ENCODE data around the gene TIAM2.

Gene TIAM2

GRCh38 chr6:155165029-155165710 lies 170.1 kb downstream of the TIAM2 start:
- TF ChIP-seq CTCF (IDR thresholded peaks at IDR 0.05; ENCODE audit: low read depth, low read length, missing control alignments): no peak
- H3K4me3 ChIP-seq (replicated peaks; ENCODE audit: low read depth, low read length): no peak overlapping the region
- DNase-seq (ENCODE audit: extremely low read depth, low read depth): no peak

DNA sequence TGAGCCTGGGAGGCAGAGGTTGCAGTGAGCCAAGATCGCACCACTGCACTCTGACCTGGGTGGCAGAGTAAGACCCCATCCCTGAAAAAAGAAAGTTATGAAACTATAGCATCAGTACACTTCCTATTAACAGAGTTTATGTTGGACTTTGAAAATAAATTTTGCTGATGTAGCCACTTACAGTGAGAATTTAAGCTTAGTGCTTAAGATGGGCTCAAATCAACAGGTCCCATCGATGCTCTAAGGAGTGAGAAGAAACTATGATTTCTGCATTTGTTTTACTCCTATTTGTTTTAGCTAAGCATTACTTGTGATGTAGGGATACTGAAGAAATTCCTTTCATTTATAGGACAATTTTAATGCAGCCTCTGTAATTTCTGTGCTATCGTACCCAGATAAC lies 175.4 kb downstream of the TIAM2 start:
- TF ChIP-seq CTCF (IDR thresholded peaks at IDR 0.05; ENCODE audit: low read depth, low read length, missing control alignments): no peak
- H3K4me3 ChIP-seq (replicated peaks; ENCODE audit: low read depth, low read length): no peak overlapping the region
- DNase-seq (ENCODE audit: extremely low read depth, low read depth): no peak

DNA sequence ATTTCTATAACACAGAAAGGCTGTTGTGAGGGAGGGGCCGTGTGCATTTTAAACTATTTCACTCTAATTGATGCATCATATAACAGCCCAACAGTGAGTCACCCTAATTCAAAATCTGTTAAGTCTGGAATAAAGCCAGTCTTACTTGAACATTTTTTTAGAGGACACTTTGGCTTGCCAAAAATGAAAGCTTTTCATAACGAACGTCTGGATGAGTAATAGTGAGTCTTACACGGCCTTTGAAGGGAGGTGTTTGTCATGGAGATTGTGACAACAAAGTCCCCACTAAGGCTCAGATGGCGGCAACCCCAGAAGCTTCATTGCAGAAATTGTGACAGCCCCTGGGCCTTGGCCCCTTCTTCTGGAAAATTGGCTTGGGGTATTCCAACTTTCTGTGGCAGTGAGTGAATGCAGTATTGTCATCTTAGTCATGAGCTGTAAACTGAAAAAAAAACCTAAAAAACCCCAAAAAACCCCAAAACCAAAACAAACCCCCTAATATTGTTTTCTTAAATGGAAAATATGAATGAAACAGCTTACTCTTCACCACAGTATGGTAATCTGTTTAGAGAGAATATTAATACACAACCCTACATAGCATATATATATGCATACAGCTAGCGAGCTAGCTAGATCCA lies 176.1 kb downstream of the TIAM2 start:
- peak; percentile 84 for DNase-seq (ENCODE audit: extremely low read depth, low read depth)
- TF ChIP-seq CTCF (IDR thresholded peaks at IDR 0.05; ENCODE audit: low read depth, low read length, missing control alignments): no peak
- H3K4me3 ChIP-seq (replicated peaks; ENCODE audit: low read depth, low read length): no peak overlapping the region

GRCh38 chr6:155171747-155172449 lies 176.8 kb downstream of the TIAM2 start:
- TF ChIP-seq CTCF (IDR thresholded peaks at IDR 0.05; ENCODE audit: low read depth, low read length, missing control alignments): no peak
- no peak overlapping the region for H3K4me3 ChIP-seq (replicated peaks; ENCODE audit: low read depth, low read length)
- DNase-seq (ENCODE audit: extremely low read depth, low read depth): no peak

- DNase-seq (ENCODE audit: extremely low read depth, low read depth): no peak
- H3K4me3 ChIP-seq (replicated peaks; ENCODE audit: low read depth, low read length): no peak overlapping the region
- TF ChIP-seq CTCF (IDR thresholded peaks at IDR 0.05; ENCODE audit: low read depth, low read length, missing control alignments): no peak
Observed at GRCh38 chr6:155173488-155173887, 178.4 kb downstream of the TIAM2 start.

DNA sequence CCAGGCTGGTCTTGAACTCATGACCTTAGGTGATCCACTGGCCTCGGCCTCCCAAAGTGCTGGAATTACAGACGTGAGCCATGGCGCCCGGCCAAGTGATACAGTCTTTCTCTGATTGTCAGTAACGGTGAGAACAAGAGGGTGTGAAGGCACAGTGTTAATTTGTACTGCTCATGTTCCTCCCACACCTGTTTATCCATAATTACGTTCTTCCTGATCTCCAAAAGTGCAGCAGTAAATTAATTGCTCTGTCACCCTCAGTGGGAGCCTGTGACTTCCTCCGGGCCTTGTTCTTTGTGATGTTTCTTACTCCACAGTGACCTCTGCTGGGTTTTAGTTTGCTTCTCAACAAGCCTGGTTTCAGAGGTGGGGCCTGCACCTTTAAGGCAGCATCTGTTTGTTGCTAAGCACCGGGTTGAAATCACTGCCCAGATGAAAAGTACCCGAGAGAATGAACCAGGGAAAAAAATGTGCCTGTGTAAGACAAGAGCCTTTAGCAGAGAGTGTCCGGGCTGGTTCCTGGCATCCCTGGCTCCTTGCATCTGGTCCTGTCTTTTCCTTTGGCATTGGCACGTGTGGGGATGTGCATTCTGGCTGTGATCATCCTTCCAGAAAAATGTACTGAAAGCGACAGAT lies 179.6 kb downstream of the TIAM2 start:
- peak; percentile 89 for DNase-seq (ENCODE audit: extremely low read depth, low read depth)
- no peak overlapping the region for H3K4me3 ChIP-seq (replicated peaks; ENCODE audit: low read depth, low read length)
- peak; percentile 68 for TF ChIP-seq CTCF (IDR thresholded peaks at IDR 0.05; ENCODE audit: low read depth, low read length, missing control alignments)

All from HFF-Myc (cell line).